PFSK-1 (cell line): ENCODE results near the gene COL13A1.

Experiments
- FOXP2 ChIP-seq: optimal IDR thresholded peaks from 2 replicates; pipeline ENCODE3; 2011; ENCODE audit warnings: borderline replicate concordance, control low read depth, inconsistent platforms; ENCODE audit not compliant: insufficient read depth; ENCODE audit errors: extremely low read length, extremely low read depth
- POLR2AphosphoS5 ChIP-seq: IDR thresholded peaks from 2 replicates; pipeline ENCODE4 v1.6.1; 2012; ENCODE audit warnings: low read depth, mild to moderate bottlenecking, control low read depth, low read length, moderate library complexity
- REST ChIP-seq, 2 experiments: IDR thresholded peaks; 2 replicates each; pipeline versions ENCODE4 v1.6.1 to v1.8.0; 2011 to 2012; ENCODE audit warnings: low read depth in 2 of 2, low read length in 2 of 2, control low read depth in 1 of 2, inconsistent platforms in 1 of 2, mild to moderate bottlenecking in 1 of 2, moderate library complexity in 1 of 2; ENCODE audit not compliant: insufficient read depth in 1 of 2
- SIN3A ChIP-seq: IDR thresholded peaks from 2 replicates; pipeline ENCODE4 v1.6.1; 2012; ENCODE audit warnings: mild to moderate bottlenecking, low read length, moderate library complexity, borderline replicate concordance; ENCODE audit not compliant: insufficient read depth
- TAF1 ChIP-seq: IDR thresholded peaks from 2 replicates; pipeline ENCODE4 v1.6.1; 2012; ENCODE audit warnings: low read length, control low read depth, borderline replicate concordance; ENCODE audit not compliant: insufficient read depth

- TF ChIP-seq SIN3A: no peak
- no peak for TF ChIP-seq POLR2AphosphoS5
- no peak for TF ChIP-seq TAF1
- TF ChIP-seq REST (IDR thresholded peaks at IDR 0.05; ENCODE audit: insufficient read depth in 1 of 2, low read depth in 2 of 2, low read length in 2 of 2): no peak
- TF ChIP-seq FOXP2: no peak
Observed at GRCh38 chr10:69838418-69838817, 36.7 kb downstream of the COL13A1 start.
